ENCODE results near the gene CACNA1E. TPM values are rescaled to one million over a fixed set of nuclear protein-coding genes. Genes with fewer than 3 reads are reported as not detected.
"Not testable (repeated sequence)": the region's sequence is repeated elsewhere in the genome, so short reads cannot be mapped to it uniquely, and the experiment has no call there.

CACNA1E gene
- total RNA-seq, 1 donor from 2014 or later: 0.08 TPM

DNA sequence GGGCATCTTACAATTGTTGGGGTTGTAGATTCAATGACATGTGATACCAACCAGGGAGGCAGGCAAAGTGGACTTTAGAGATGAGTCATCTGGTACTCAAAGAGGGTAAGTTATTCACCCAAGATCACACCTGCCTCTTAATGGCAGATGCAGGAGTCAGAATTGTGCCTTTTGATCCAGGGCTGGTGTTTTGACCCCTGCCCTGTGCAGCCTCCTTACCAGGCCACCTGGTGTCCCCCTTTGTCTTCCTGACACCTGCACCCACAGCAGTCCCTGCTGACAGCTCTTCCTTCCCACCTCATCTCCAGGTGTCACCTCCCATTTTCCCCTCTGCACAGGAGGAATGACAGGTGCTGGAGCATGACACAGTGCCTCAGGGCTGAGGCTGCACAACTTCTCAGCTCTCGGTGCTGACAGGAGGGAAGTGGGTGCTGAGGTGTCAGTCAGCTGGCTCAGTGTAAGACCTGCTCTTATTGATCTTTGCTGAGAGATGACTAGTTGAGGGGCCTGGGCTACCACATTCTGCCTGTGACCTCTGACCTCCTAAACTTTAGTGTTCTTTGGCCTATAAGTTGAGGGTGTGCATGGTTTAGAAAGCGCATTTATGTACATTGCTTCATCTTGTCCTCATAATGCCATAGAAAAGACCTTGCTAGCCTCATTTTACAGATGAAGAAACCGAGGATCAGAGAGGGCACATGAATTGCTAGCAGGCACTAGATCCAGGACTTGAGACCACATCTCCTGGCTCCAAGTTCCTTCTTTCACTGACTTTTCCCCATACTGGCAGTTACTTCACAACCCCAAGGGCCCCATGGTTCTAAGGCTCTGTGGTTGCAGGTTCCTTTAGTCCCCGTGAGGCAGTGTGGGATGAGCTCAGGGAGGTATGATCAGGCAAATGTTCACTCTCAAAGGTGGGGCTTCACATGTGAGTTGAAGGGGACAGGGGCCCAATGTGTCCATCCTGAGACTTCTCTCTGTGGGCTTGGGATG, 31.3 kb downstream of the CACNA1E start:
- no peak for DNase-seq (ENCODE audit: low spot score)
- no peak for ATAC-seq

- ATAC-seq (no peak), DNase-seq (ENCODE audit: low spot score) (no peak)
These were observed 33.4 kb downstream of the CACNA1E start for GRCh38 chr1:181516706-181517105.

DNA sequence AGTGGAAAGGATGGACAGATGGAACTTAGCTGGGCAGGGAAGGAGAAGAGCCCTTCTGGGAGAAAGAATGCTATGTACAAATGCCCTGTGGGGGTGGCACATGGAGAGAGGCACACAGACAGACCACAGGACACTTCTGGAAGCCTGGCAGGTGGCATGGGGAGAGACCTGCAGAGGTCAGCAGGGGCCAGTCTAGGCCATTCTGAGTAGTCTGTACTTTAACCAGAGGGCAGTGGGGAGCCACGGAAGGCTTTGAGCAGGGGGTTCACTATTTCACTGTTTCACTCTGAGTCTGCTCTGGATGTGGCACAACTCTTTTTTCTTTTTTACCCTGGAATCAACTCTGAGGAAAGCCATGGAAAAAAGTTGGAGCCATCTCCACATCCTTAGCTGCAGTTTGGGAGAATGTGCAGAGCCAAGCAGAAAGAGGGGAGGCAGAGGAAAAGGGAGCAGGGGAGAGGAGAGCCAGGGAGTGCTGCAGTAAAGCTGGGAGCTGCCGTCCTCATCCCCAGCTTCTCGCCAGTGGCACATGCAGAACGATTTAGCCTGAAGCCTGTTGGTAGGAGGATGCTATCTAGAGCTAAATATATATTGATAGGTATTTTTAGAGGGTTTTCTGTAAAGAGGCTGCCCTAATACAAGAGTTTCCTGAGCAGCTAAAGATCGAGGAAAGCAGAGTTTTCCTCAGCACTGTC, 34.0 kb downstream of the CACNA1E start:
- DNase-seq (ENCODE audit: low spot score): no peak
- ATAC-seq: no peak

DNA sequence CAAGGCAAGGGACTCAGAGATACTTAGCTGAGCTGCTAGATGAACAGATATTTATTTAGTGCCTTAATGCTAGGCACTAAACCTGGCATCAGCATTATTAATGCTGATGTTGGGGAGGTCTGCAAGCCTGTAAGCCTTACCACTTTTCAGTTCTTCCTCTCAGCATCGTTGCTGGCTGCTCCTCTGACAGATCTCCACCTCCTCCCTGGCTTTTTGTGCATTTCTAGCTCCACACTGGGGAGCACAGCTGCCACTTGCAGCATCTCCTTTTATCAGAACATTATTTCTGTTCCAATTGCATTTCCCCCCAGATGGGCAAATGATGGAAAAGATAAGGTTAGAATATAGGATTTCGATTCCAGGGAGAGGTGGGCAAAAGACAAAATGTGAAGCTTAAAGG, 34.8 kb downstream of the CACNA1E start:
- ATAC-seq (no peak), DNase-seq (ENCODE audit: low spot score) (no peak)

DNA sequence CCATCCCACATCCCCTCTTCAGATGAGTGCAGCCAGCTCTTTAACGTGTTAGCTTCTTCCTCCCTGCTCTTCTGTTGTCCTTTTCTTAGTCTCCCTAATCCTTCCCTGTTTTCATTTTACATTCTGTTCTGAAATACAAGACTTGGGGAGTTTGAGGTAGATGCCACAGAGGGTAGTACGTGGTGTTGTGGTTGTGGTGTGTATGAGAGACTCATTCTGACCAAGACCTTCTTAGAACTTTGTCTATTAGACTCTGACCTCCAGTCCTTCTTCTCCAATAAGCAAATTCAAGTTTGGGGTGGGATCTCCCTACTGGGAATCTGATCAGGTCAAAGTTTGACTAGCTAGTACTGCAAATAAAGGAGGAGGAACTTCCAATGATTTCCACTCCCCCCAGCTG, 39.5 kb downstream of the CACNA1E start:
- DNase-seq (ENCODE audit: low spot score) (no peak), ATAC-seq (no peak)

- DNase-seq (ENCODE audit: low spot score) (no peak), ATAC-seq (no peak)
These were observed 41.9 kb downstream of the CACNA1E start for GRCh38 chr1:181525104-181525721.

- DNase-seq (ENCODE audit: low spot score); ATAC-seq: not testable (repeated sequence)
These were observed 44.9 kb downstream of the CACNA1E start for GRCh38 chr1:181528241-181528640.

DNA sequence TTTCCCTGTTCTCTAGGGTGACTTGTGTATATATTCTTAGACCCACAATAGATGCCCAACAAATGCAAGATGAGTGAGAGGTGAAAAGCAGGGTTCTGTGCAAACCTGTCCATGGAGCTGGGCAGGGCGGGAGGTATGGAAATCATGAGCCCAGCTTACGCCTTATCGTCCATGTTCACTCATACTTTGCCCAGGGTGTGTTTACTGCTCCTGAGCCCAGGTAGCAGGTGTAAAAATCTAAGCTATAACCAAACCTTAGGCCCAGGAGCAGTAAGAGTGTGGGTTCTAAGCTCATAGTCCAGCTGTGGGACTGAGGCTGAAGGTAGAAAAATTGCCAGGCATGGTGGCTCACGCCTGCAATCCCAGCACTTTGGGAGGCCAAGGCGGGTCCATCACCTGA, 48.1 kb downstream of the CACNA1E start:
- DNase-seq (ENCODE audit: low spot score): no peak
- ATAC-seq: no peak

GRCh38 chr1:181531951-181532600, 48.8 kb downstream of the CACNA1E start:
- DNase-seq (ENCODE audit: low spot score) (no peak), ATAC-seq (no peak)

DNA sequence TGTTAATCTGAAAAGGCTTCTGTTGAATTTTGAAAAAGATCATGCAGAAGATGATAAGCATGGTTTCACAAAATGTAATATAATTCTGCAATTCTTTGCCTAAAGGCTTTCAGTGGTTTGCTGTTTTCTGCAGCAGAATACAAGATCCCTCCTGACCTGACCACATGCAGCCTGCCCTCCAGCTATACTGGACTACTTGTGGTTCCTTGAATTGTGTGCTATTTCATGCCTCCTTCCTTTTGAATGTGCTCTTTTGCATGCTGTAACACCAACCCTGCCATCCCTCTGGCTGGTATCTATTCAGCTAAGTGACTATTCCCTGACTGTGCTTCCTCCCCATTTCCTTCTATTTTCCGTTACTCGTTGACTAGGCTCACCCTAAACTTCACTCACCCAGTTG, 55.5 kb downstream of the CACNA1E start:
- ATAC-seq: no peak
- no peak for DNase-seq (ENCODE audit: low spot score)

DNA sequence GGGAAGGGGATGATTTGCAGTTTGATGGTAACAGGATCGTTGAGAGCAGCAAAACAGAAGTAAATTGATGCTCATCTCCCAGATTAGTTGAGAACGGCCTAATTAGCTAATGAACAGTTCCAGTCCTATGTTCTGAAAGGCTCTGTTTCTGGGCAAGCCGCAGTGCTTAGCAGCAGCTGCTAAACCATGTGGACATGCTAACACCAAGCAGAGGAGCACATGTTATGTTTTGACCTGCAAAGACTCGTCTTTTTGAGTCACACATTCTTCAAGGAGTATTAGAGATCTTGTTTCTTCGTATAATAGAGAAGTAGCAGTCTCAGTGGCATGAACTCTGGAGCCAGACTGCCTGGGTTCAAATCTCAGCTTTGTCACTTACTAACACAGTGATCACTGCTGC, 58.1 kb downstream of the CACNA1E start:
- no peak for DNase-seq (ENCODE audit: low spot score)
- no peak for ATAC-seq

DNA sequence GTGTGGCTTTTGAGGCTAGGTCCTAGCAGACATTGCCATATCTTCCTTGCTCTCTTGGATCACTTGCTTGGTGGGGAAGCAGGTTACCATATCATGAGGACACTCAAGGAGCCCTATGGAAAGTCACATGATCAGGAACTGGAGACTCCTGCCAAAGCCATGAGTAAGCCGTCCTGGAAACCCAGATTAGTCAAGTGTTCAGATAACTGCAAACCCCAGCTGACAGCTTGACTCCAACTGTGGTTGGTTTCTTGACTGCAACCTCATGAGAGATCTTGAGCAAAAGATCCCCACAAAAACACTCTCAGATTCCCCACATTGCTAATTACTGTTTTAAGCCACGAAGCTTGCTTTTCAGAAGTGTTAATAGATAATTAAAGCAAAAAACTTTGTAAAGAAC, 58.6 kb downstream of the CACNA1E start:
- ATAC-seq (no peak), DNase-seq (ENCODE audit: low spot score) (no peak)

GRCh38 chr1:181542406-181542805, 59.1 kb downstream of the CACNA1E start:
- not testable (repeated sequence) for ATAC-seq; DNase-seq (ENCODE audit: low spot score)

DNA sequence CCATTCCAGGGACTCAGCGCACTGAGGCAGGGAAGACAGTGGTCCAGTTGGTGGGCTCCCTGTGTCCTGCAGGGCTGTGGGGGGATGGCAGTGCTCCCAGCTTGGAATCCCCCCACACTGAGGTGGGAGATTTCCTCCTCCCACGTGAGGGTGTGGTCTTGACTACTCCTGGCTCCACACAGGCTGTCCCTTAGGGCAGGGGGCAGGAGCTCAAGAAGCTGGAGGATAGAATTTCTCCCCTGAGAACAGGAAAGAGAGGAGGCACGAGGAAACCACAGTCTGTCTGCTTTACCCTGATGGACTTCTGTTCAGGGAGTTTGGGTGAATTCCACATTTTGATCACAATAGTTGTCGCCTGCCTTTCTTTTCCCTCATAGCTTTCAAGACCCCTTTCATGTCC, 62.1 kb downstream of the CACNA1E start:
- no peak for DNase-seq (ENCODE audit: low spot score)
- ATAC-seq: no peak

- ATAC-seq (no peak), DNase-seq (ENCODE audit: low spot score) (no peak)
These were observed 65.2 kb downstream of the CACNA1E start for GRCh38 chr1:181548497-181548896.

DNA sequence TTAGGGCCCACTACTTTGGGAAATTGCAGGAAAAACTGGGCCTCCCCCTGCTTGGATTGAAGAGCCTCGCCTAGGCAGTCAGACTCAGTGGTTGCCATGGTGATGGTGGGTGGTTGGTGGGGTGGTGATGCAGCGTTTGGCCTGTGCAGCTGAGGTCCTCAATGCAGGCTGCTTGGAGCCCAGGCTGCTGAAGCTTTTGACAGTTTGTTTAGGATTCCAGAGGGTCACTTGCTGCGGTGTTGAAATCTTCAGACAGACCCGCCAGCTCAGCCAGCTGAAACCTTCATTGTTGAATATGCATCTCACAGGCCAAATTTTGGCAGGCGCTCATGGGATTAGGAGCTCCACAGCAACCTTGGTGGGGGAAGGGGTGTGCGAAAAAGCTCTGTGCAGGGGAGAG, 67.9 kb downstream of the CACNA1E start:
- no peak for ATAC-seq

GRCh38 chr1:181551754-181552153, 68.4 kb downstream of the CACNA1E start:
- DNase-seq (ENCODE audit: low spot score) (no peak), ATAC-seq (no peak)

More for the DNA sequence above, 67.9 kb downstream of the CACNA1E start:
- DNase-seq (ENCODE audit: low spot score): no peak

- DNase-seq (ENCODE audit: low spot score): no peak
- no peak for ATAC-seq
These were observed 71.1 kb downstream of the CACNA1E start for GRCh38 chr1:181554465-181554864.

- DNase-seq (ENCODE audit: low spot score): no peak
- no peak for ATAC-seq
These were observed 73.3 kb downstream of the CACNA1E start for GRCh38 chr1:181556631-181557030.

- DNase-seq (ENCODE audit: low spot score) (no peak), ATAC-seq (no peak)
These were observed 74.0 kb downstream of the CACNA1E start for GRCh38 chr1:181557313-181557712.

DNA sequence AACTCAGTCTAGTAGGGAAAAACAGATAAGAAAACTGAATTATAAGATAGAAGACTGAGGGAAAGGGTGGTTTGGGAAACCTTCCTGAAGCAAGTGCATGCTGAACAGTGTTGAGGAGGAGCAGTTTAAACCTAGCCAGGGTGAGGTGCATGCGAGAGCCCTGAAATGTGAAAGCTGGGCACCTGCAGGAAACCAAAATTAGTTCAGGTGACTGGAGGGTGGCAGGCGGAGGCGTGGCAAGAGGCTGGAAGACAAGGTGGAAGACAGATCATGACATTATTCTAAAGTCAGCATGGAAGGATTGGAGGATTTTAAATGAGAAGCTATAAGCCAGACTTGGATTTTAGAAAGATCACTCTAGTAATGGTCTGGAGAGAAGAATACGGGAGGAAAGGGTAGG, 75.1 kb downstream of the CACNA1E start:
- no peak for ATAC-seq
- DNase-seq (ENCODE audit: low spot score): no peak
